ENCODE results near the gene MGMT.

The MGMT gene

DNA sequence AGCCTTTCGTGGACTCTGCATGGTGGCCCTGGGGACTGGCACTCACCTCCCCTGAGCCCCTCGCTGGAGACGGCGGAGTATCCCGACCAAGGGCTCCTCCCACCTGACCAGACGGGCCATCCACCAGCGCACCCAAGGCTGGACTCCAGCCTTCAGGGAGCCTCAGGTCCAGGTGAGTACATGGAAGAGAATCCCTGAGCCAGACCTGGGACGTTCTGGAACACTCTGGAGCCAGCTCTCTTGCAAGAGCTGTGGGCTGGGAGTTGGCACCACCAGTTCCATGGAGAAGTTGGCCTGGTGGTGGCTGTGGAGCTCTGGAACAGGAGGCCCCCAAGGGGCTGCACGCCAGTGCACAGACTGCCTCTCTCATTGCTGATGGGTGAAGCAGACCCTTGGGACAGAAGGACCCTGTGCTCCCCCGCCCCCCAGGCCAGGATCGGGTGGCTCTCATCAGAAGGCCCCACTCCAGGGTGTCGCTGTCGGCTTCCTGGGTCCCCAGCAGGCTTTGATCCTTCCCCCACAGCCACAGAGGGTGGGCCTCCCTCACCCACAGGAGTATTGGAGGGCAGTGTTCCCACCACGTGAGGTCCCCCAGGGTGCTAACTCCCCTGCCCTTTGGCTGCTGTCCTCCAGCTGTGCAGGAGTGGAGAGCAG is 307.2 kb downstream of the MGMT start:
- no peaks in the 10 kb centered on the region for H3K4me1 ChIP-seq (ENCODE audit: control insufficient read depth in 2 of 2, insufficient read depth in 2 of 2, low read length in 2 of 2)
- no peak overlapping the region for H3K4me3 ChIP-seq (ENCODE audit: low read length in 2 of 2)
- H3K27me3 ChIP-seq (ENCODE audit: control insufficient read depth in 2 of 2, insufficient read depth in 2 of 2, low read length in 2 of 2), result no peaks in the 10 kb centered on the region
- H3K27ac ChIP-seq (ENCODE audit: low read depth in 2 of 2, low read length in 2 of 2), result no peak overlapping the region
- no peaks in the 10 kb centered on the region for H3K9me3 ChIP-seq (ENCODE audit: control insufficient read depth in 2 of 2, low read length in 2 of 2)
- no peak overlapping the region for H3K9ac ChIP-seq (ENCODE audit: low read depth in 1 of 2, low read length in 2 of 2)
- H3K36me3 ChIP-seq (ENCODE audit: control insufficient read depth in 2 of 2, insufficient read depth in 2 of 2, low read length in 2 of 2), result peaks cover 0 to 2% of the 10 kb centered on the region in 2 donors

DNA sequence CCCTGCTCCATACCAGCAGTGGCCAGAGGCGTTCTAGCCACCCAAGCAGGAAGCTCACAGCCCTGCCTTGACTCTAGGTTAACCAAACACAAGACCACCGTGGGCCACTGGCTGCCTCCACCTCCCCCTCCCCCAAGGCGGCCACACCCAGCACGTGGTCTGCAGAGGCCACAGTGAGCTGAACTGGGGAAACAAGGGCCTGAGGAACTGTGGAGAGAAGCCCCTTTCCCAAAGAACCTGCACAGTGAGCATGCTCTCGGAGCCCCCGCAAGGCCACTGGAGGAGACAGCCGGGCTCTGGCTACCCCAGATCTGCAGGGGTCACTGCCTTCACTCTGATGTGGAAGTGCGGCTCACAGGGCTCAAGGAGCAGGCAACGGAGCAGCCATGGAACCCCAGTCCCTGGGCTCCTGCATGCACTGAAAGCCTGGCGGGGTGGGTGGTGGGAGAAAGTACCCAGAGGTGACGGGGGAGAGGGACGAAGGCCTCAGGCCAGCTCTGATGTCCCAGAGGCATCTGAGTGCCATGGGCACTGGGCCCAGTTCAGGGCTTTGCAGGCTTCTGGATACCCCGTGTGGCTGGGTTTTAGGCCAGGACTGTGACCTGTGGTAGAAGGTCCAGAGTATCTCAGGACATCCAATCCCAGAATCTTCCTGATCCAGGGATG is 307.8 kb downstream of the MGMT start:
- H3K27me3 ChIP-seq (ENCODE audit: control insufficient read depth in 2 of 2, insufficient read depth in 2 of 2, low read length in 2 of 2), result no peaks in the 10 kb centered on the region
- no peaks in the 10 kb centered on the region for H3K4me1 ChIP-seq (ENCODE audit: control insufficient read depth in 2 of 2, insufficient read depth in 2 of 2, low read length in 2 of 2)
- H3K27ac ChIP-seq (ENCODE audit: low read depth in 2 of 2, low read length in 2 of 2), result no peak overlapping the region
- peaks cover 0 to 2% of the 10 kb centered on the region in 2 donors for H3K36me3 ChIP-seq (ENCODE audit: control insufficient read depth in 2 of 2, insufficient read depth in 2 of 2, low read length in 2 of 2)
- H3K9ac ChIP-seq (ENCODE audit: low read depth in 1 of 2, low read length in 2 of 2), result no peak overlapping the region
- no peak overlapping the region for H3K4me3 ChIP-seq (ENCODE audit: low read length in 2 of 2)
- no peaks in the 10 kb centered on the region for H3K9me3 ChIP-seq (ENCODE audit: control insufficient read depth in 2 of 2, low read length in 2 of 2)

DNA sequence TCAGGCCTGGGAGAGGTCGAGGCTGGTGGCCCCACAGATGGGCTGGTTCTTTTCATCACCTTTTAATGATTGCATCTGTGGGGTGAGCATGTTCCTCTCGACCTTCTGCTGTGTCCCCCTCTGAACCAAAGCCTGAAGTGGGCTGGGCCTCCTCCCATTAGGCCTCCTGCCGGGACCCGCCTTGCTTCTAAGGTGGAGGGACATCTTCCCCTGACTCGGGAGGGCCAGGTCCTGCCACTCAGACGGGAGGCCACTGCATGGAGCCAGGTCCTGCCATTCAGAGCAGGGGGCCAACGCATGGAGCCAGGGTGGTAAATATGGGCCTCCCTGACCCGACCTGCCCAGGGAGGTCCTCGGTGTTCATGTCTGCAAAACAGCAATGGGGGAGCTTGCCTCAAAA is 308.6 kb downstream of the MGMT start:
- no peaks in the 10 kb centered on the region for H3K36me3 ChIP-seq (ENCODE audit: control insufficient read depth in 2 of 2, insufficient read depth in 2 of 2, low read length in 2 of 2)
- H3K27ac ChIP-seq (ENCODE audit: low read depth in 2 of 2, low read length in 2 of 2), result no peak overlapping the region
- H3K4me3 ChIP-seq (ENCODE audit: low read length in 2 of 2), result no peak overlapping the region
- no peak overlapping the region for H3K9ac ChIP-seq (ENCODE audit: low read depth in 1 of 2, low read length in 2 of 2)
- no peaks in the 10 kb centered on the region for H3K9me3 ChIP-seq (ENCODE audit: control insufficient read depth in 2 of 2, low read length in 2 of 2)
- H3K27me3 ChIP-seq (ENCODE audit: control insufficient read depth in 2 of 2, insufficient read depth in 2 of 2, low read length in 2 of 2), result no peaks in the 10 kb centered on the region
- H3K4me1 ChIP-seq (ENCODE audit: control insufficient read depth in 2 of 2, insufficient read depth in 2 of 2, low read length in 2 of 2), result no peaks in the 10 kb centered on the region

DNA sequence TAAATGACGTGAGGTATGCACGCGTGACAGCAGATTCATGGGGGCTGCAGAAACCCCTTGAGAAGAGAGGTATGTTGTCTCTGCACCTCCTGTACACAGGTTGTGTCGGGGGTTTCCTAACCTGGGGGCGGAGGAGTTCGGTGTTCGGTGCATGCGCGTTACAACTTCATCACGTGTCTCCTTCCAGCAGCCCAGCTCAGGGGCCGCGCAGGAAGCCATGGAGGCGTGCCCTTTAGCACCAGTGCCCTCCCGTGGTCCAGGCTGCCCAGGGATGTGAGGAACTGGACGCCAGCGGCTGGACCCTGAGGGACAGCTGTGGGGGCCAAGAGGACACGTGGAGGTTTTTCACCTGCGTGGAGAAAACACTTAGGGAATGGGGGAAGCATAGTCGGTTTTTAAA is 310.6 kb downstream of the MGMT start:
- H3K4me3 ChIP-seq (ENCODE audit: low read length in 2 of 2), result no peak overlapping the region
- no peak overlapping the region for H3K27ac ChIP-seq (ENCODE audit: low read depth in 2 of 2, low read length in 2 of 2)
- H3K9ac ChIP-seq (ENCODE audit: low read depth in 1 of 2, low read length in 2 of 2), result no peak overlapping the region
- no peaks in the 10 kb centered on the region for H3K4me1 ChIP-seq (ENCODE audit: control insufficient read depth in 2 of 2, insufficient read depth in 2 of 2, low read length in 2 of 2)
- H3K27me3 ChIP-seq (ENCODE audit: control insufficient read depth in 2 of 2, insufficient read depth in 2 of 2, low read length in 2 of 2), result no peaks in the 10 kb centered on the region
- H3K9me3 ChIP-seq (ENCODE audit: control insufficient read depth in 2 of 2, low read length in 2 of 2), result no peaks in the 10 kb centered on the region
- no peaks in the 10 kb centered on the region for H3K36me3 ChIP-seq (ENCODE audit: control insufficient read depth in 2 of 2, insufficient read depth in 2 of 2, low read length in 2 of 2)

DNA sequence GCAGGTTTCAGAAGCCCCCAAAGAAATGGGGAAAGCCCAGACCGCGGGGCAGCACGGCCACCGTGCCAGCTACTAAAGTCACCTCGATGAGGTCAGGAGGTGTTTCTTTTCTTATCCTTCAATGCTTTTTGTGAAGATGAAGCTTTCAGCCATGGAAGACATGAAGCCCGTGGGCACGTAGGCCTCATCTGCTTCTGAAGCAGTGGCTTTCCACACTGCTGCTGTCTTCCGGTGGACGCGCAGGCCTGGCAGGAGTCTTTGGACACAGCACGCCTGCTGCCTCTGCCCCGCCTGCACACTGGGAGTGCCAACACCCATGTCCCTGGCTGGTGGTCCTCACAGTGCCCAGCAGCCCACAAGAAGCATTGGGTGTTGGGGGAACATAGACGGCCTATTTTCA is 311.5 kb downstream of the MGMT start:
- Histone ChIP-seq H3K4me1 (ENCODE audit: control insufficient read depth in 2 of 2, insufficient read depth in 2 of 2, low read length in 2 of 2) (no peaks in the 10 kb centered on the region), H3K27me3 (ENCODE audit: control insufficient read depth in 2 of 2, insufficient read depth in 2 of 2, low read length in 2 of 2) (no peaks in the 10 kb centered on the region), H3K27ac (ENCODE audit: low read depth in 2 of 2, low read length in 2 of 2) (no peak overlapping the region), H3K36me3 (ENCODE audit: control insufficient read depth in 2 of 2, insufficient read depth in 2 of 2, low read length in 2 of 2) (no peaks in the 10 kb centered on the region), H3K4me3 (ENCODE audit: low read length in 2 of 2) (no peak overlapping the region), H3K9me3 (ENCODE audit: control insufficient read depth in 2 of 2, low read length in 2 of 2) (no peaks in the 10 kb centered on the region), H3K9ac (ENCODE audit: low read depth in 1 of 2, low read length in 2 of 2) (no peak overlapping the region)

DNA sequence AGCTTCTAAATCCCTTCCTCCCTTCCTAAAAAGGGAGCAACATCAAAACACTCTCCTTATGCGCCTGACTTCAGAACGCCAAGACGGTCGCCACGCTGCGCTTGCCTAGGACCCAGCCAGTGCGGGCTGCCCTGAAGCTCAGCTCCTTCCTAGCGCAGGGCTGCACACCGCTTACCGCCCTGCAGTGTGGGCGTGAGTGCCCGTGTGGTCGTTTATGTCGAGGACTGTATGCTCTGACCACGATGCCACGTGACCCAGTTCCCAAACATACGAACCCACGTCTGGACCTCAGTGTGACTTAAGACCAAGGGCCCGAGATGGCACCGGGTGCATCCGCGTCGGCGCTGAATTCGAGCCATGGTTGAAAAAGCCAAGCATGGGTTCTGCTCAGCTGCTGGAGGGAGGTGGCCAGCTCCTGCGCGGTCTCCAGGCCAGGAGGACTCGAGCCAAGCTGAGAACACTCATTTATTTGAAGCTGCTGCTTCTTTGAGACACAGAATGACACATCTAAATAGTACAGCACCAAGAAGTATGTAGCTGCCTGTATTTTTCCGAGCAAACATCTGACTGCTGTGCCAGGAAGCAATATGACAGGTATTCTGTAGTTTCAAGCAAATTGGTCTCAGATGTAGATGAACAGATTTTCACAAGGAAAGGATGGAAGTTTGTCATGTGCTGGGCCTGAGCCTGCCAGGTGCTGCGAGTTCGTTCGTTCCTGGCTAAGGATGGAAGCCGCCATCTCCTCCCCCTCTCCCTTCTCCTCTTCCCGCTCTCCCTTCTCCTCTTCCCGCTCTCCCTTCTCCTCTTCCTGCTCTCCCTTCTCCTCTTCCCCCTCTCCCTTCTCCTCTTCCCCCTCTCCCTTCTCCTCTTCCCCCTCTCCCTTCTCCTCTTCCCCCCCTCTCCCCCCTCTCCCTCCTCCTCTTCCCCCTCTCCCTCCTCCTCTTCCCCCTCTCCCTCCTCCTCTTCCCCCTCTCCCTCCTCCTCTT is 312.4 kb downstream of the MGMT start:
- Histone ChIP-seq H3K4me3 (ENCODE audit: low read length in 2 of 2) (no peak overlapping the region), H3K36me3 (ENCODE audit: control insufficient read depth in 2 of 2, insufficient read depth in 2 of 2, low read length in 2 of 2) (no peaks in the 10 kb centered on the region), H3K4me1 (ENCODE audit: control insufficient read depth in 2 of 2, insufficient read depth in 2 of 2, low read length in 2 of 2) (no peaks in the 10 kb centered on the region), H3K9me3 (ENCODE audit: control insufficient read depth in 2 of 2, low read length in 2 of 2) (no peaks in the 10 kb centered on the region), H3K27ac (ENCODE audit: low read depth in 2 of 2, low read length in 2 of 2) (no peak overlapping the region), H3K27me3 (ENCODE audit: control insufficient read depth in 2 of 2, insufficient read depth in 2 of 2, low read length in 2 of 2) (no peaks in the 10 kb centered on the region), H3K9ac (ENCODE audit: low read depth in 1 of 2, low read length in 2 of 2) (no peak overlapping the region)

DNA sequence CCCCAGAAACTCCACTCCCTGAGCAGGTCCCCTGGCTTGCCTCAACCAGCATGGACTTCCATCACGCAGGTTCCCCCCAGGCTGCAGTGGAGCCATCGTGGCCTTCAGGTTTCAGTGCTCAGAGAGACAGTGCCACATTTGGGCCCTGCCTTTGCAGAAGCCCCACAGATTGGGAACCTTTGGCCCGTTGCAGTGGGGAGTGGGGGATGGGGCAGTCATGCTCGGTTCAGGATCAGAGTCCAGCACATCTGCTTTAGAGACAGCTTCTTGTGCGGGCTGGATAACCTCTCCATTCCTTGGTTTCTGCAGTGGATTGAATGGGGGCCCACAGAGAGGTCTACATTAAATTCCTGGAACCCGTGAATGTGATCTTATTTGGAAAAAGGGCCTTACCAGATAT is 313.2 kb downstream of the MGMT start:
- Histone ChIP-seq H3K27me3 (ENCODE audit: control insufficient read depth in 2 of 2, insufficient read depth in 2 of 2, low read length in 2 of 2) (no peaks in the 10 kb centered on the region), H3K4me3 (ENCODE audit: low read length in 2 of 2) (no peak overlapping the region), H3K9ac (ENCODE audit: low read depth in 1 of 2, low read length in 2 of 2) (no peak overlapping the region), H3K27ac (ENCODE audit: low read depth in 2 of 2, low read length in 2 of 2) (no peak overlapping the region), H3K36me3 (ENCODE audit: control insufficient read depth in 2 of 2, insufficient read depth in 2 of 2, low read length in 2 of 2) (no peaks in the 10 kb centered on the region), H3K4me1 (ENCODE audit: control insufficient read depth in 2 of 2, insufficient read depth in 2 of 2, low read length in 2 of 2) (no peaks in the 10 kb centered on the region), H3K9me3 (ENCODE audit: control insufficient read depth in 2 of 2, low read length in 2 of 2) (no peaks in the 10 kb centered on the region)

DNA sequence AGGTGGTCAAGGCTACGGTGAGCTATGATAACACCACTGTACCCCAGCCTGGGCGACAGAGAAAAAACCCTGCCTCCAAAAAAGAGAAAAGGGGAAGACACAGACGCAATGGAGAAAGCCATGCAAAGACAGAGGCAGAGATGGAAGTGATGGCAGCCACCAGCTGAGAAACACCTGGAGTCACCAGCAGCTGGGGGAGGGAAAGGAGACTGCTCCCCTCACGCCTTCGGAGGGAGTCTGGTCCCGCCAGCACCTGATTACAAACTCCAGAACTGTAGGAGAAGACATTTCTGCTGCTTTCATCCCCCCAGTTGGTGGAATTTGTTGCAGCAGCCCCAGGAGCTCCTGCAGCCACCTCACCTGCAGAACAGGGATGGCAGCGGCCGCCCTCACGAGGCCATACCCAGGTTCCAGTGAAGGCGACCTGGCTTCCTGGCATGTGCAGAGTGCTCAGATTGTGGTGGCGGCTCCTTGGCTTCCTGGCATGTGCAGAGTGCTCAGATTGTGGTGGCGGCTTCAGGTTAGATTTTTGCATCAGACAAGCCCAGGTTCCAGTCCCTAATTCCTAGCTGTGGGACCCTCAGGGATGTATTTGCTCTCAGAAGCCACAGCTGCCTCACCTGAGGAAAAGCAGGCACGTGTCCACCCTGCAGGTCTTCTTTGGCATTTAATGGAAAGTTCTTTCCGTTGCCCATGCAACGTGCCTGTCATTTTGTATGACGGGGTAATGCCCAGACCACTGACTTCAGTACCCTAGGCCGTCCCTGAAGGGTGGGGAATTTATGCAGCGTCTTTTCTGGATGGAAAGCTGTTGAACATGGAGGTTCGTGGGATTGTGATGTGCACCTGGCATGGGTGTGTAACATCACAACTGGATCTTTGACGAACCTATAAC is 314.1 kb downstream of the MGMT start:
- H3K4me1 ChIP-seq (ENCODE audit: control insufficient read depth in 2 of 2, insufficient read depth in 2 of 2, low read length in 2 of 2), result no peaks in the 10 kb centered on the region
- H3K9me3 ChIP-seq (ENCODE audit: control insufficient read depth in 2 of 2, low read length in 2 of 2), result no peaks in the 10 kb centered on the region
- H3K4me3 ChIP-seq (ENCODE audit: low read length in 2 of 2), result no peak overlapping the region
- no peak overlapping the region for H3K9ac ChIP-seq (ENCODE audit: low read depth in 1 of 2, low read length in 2 of 2)
- H3K27ac ChIP-seq (ENCODE audit: low read depth in 2 of 2, low read length in 2 of 2), result no peak overlapping the region
- no peaks in the 10 kb centered on the region for H3K36me3 ChIP-seq (ENCODE audit: control insufficient read depth in 2 of 2, insufficient read depth in 2 of 2, low read length in 2 of 2)
- H3K27me3 ChIP-seq (ENCODE audit: control insufficient read depth in 2 of 2, insufficient read depth in 2 of 2, low read length in 2 of 2), result no peaks in the 10 kb centered on the region

DNA sequence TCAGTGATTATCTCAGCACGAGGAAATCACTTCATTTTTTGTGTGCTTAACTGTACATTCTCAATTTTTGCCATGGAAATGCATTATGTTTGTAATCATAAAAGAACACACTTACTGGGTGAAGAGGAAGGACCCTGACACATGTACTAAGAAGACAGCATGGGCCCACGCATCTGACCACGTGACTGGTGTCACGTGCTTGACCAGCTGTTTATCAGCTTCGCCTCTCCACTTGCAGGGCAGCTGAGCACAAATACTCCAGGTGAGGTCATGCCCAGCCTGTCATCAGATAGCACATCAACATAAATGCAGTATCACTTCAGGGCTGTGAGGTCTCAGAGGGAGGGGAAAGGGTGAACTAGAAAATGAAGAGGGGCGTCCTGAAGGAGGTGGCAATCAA is 317.2 kb downstream of the MGMT start:
- H3K9me3 ChIP-seq (ENCODE audit: control insufficient read depth in 2 of 2, low read length in 2 of 2), result no peaks in the 10 kb centered on the region

More for the DNA sequence above, 317.2 kb downstream of the MGMT start:
- no peaks in the 10 kb centered on the region for H3K36me3 ChIP-seq (ENCODE audit: control insufficient read depth in 2 of 2, insufficient read depth in 2 of 2, low read length in 2 of 2)
- H3K27ac ChIP-seq (ENCODE audit: low read depth in 2 of 2, low read length in 2 of 2), result no peak overlapping the region
- H3K9ac ChIP-seq (ENCODE audit: low read depth in 1 of 2, low read length in 2 of 2), result no peak overlapping the region
- no peak overlapping the region for H3K4me3 ChIP-seq (ENCODE audit: low read length in 2 of 2)
- no peaks in the 10 kb centered on the region for H3K4me1 ChIP-seq (ENCODE audit: control insufficient read depth in 2 of 2, insufficient read depth in 2 of 2, low read length in 2 of 2)
- H3K27me3 ChIP-seq (ENCODE audit: control insufficient read depth in 2 of 2, insufficient read depth in 2 of 2, low read length in 2 of 2), result no peaks in the 10 kb centered on the region

All from mucosa of rectum (tissue), 2 donors.